Measurements from ENCODE around the gene PKP2. TPM values are rescaled to one million over a fixed set of nuclear protein-coding genes. Genes with fewer than 3 reads are reported as not detected.

The PKP2 gene
- total RNA-seq, 2 experiments from 2014 or later, result 0.22 to 0.26 TPM

GRCh38 chr12:32755654-32756475 lies 140.7 kb downstream of the PKP2 start, which contains the start of gene YARS2:
YARS2 (minus strand) TSS chr12:32755897; CDS start chr12:32755874, 23 bp downstream.
- peak; percentile 95 for DNase-seq

GRCh38 chr12:32755051-32755653 lies 141.4 kb downstream of the PKP2 start:
- Mint-ChIP-seq H3K9me3 (no peaks in the 10 kb centered on the region), H3K27ac (peak overlapping the region; percentile 92), H3K27me3 (ENCODE audit: low read depth) (no peaks in the 10 kb centered on the region), H3K36me3 (ENCODE audit: low read depth) (peaks cover 14% of the 10 kb centered on the region), H3K4me1 (ENCODE audit: low read depth) (peaks cover 16% of the 10 kb centered on the region), H3K4me3 (peak overlapping the region; percentile 89)
- intact Hi-C loops (cut with micrococcal nuclease), result loop anchor here (1.0 to 10.0 kb wide), 13 partner anchors 76 to 1433 kb away; partner anchors contain the start of genes ALG10, DNM1L, FGD4 and PKP2
- CTCF ChIA-PET, result interaction anchor here (0.6 to 3.6 kb wide), 30 partner anchors 9 to 1368 kb away, joined by 3 to 49 read pairs (median 4); partner anchors contain the start of genes ALG10 and PKP2
- peak; percentile 77 for DNase-seq

More at GRCh38 chr12:32755654-32756475, 140.7 kb downstream of the PKP2 start, which contains the start of gene YARS2:
- Mint-ChIP-seq H3K36me3 (ENCODE audit: low read depth) (peaks cover 11% of the 10 kb centered on the region), H3K4me1 (ENCODE audit: low read depth) (peaks cover 16% of the 10 kb centered on the region), H3K4me3 (peak within 1 kb of the TSS; percentile 89), H3K27ac (peak within 1 kb of the TSS; percentile 92), H3K9me3 (no peaks in the 10 kb centered on the region), H3K27me3 (ENCODE audit: low read depth) (no peaks in the 10 kb centered on the region)
- intact Hi-C loops (cut with micrococcal nuclease), result loop anchor here (1.0 to 10.0 kb wide), 15 partner anchors 77 to 1462 kb away; partner anchors contain the start of genes ALG10, DNM1L, FGD4 and PKP2
- CTCF ChIA-PET, result interaction anchor here (0.6 to 3.6 kb wide), 36 partner anchors 9 to 1367 kb away, joined by 3 to 49 read pairs (median 3); partner anchors contain the start of genes ALG10 and PKP2

- intact Hi-C loops (cut with micrococcal nuclease), result loop anchor here (10.0 kb wide), 2 partner anchors 619 to 851 kb away; no protein-coding TSS in a partner anchor
- no peaks in the 10 kb centered on the region for H3K27me3 Mint-ChIP-seq (ENCODE audit: low read depth)
- H3K4me1 Mint-ChIP-seq (ENCODE audit: low read depth), result peaks cover 16% of the 10 kb centered on the region
- H3K36me3 Mint-ChIP-seq (ENCODE audit: low read depth), result peaks cover 17% of the 10 kb centered on the region
- H3K4me3 Mint-ChIP-seq, result peak overlapping the region; percentile 89
- no peaks in the 10 kb centered on the region for H3K9me3 Mint-ChIP-seq
- DNase-seq, result no peak
- CTCF ChIA-PET, result interaction anchor here (0.6 to 3.6 kb wide), 9 partner anchors 11 to 1267 kb away, joined by 3 to 49 read pairs (median 6); partner anchors contain the start of gene ALG10
- peak overlapping the region; percentile 92 for H3K27ac Mint-ChIP-seq
Measured at GRCh38 chr12:32754111-32754510, 142.5 kb downstream of the PKP2 start.

- Mint-ChIP-seq H3K4me3 (peak overlapping the region; percentile 89), H3K4me1 (ENCODE audit: low read depth) (peaks cover 16% of the 10 kb centered on the region), H3K27me3 (ENCODE audit: low read depth) (no peaks in the 10 kb centered on the region), H3K27ac (peak overlapping the region; percentile 92), H3K36me3 (ENCODE audit: low read depth) (peaks cover 17% of the 10 kb centered on the region), H3K9me3 (no peaks in the 10 kb centered on the region)
- intact Hi-C loops (cut with micrococcal nuclease), result loop anchor here (10.0 kb wide), 2 partner anchors 619 to 851 kb away; no protein-coding TSS in a partner anchor
- DNase-seq, result no peak
- CTCF ChIA-PET, result interaction anchor here (1.4 kb wide), 1 partner anchor 1100 kb away, joined by 6 read pairs; no protein-coding TSS in a partner anchor
Measured at GRCh38 chr12:32753605-32754004, 143.0 kb downstream of the PKP2 start.

- H3K4me3 Mint-ChIP-seq, result no peak overlapping the region
- H3K4me1 Mint-ChIP-seq (ENCODE audit: low read depth), result peaks cover 15% of the 10 kb centered on the region
- intact Hi-C loops (cut with micrococcal nuclease), result no loop called here
- H3K36me3 Mint-ChIP-seq (ENCODE audit: low read depth), result peaks cover 26% of the 10 kb centered on the region
- H3K9me3 Mint-ChIP-seq, result no peaks in the 10 kb centered on the region
- DNase-seq, result no peak
- CTCF ChIA-PET, result interaction anchor here (2.3 kb wide), 1 partner anchor 12 kb away, joined by 8 read pairs; the partner anchor contains the start of gene YARS2
- H3K27ac Mint-ChIP-seq, result no peak overlapping the region
- no peaks in the 10 kb centered on the region for H3K27me3 Mint-ChIP-seq (ENCODE audit: low read depth)
Measured at GRCh38 chr12:32743264-32743663, 153.3 kb downstream of the PKP2 start.

- H3K27ac Mint-ChIP-seq, result no peak overlapping the region
Measured at GRCh38 chr12:32742133-32742532, 154.4 kb downstream of the PKP2 start.

More at GRCh38 chr12:32742133-32742532, 154.4 kb downstream of the PKP2 start:
- intact Hi-C loops (cut with micrococcal nuclease), result no loop called here
- CTCF ChIA-PET, result interaction anchor here (2.3 kb wide), 1 partner anchor 13 kb away, joined by 8 read pairs; the partner anchor contains the start of gene YARS2
- peaks cover 24% of the 10 kb centered on the region for H3K36me3 Mint-ChIP-seq (ENCODE audit: low read depth)
- H3K4me1 Mint-ChIP-seq (ENCODE audit: low read depth), result peaks cover 15% of the 10 kb centered on the region
- H3K4me3 Mint-ChIP-seq, result no peak overlapping the region
- no peak for DNase-seq
- no peaks in the 10 kb centered on the region for H3K9me3 Mint-ChIP-seq
- no peaks in the 10 kb centered on the region for H3K27me3 Mint-ChIP-seq (ENCODE audit: low read depth)

Other genes with a start within 250 kb of the PKP2 start
- gene DNM1L, start 217.5 kb downstream of the PKP2 start, total RNA-seq, result 10 to 100 TPM; 54.4 to 61.5 TPM
- gene YARS2, start 140.9 kb downstream of the PKP2 start, total RNA-seq, result 10 to 100 TPM; 20.1 to 24.8 TPM